Cerebellar nuclear complex (tissue), 1 donor: ENCODE measurements around the gene IMPACT.

Experiments
- DNase-seq, 2 experiments: peaks; one replicate each; lab custom pipeline; 2025; lab: John Stamatoyannopoulos, UW

The IMPACT gene

GRCh38 chr18:24421831-24422230 is 4.6 kb upstream of the IMPACT start:
- DNase-seq = no peak

- no peak for DNase-seq
Measured at GRCh38 chr18:24426073-24426397, 435 bp upstream of the IMPACT start.

GRCh38 chr18:24427484-24427883 is 1.0 kb downstream of the IMPACT start:
- DNase-seq = no peak

- DNase-seq = no peak
Measured at GRCh38 chr18:24428709-24429108, 2.2 kb downstream of the IMPACT start.

- DNase-seq = no peak
Measured at GRCh38 chr18:24429188-24429587, 2.7 kb downstream of the IMPACT start.

GRCh38 chr18:24432618-24433017 is 6.1 kb downstream of the IMPACT start:
- no peak for DNase-seq

- no peak for DNase-seq
Measured at GRCh38 chr18:24436939-24437338, 10.5 kb downstream of the IMPACT start.

- no peak for DNase-seq
Measured at GRCh38 chr18:24443870-24444269, 17.4 kb downstream of the IMPACT start.

GRCh38 chr18:24446453-24446852 is 20.0 kb downstream of the IMPACT start:
- no peak for DNase-seq

GRCh38 chr18:24446953-24447538 is 20.6 kb downstream of the IMPACT start:
- no peak for DNase-seq

- no peak for DNase-seq
Measured at GRCh38 chr18:24447961-24448360, 21.5 kb downstream of the IMPACT start.

- no peak for DNase-seq
Measured at GRCh38 chr18:24456549-24456948, 30.1 kb downstream of the IMPACT start.

GRCh38 chr18:24459772-24460171 is 33.3 kb downstream of the IMPACT start:
- DNase-seq = no peak

GRCh38 chr18:24460388-24460787 is 33.9 kb downstream of the IMPACT start, which contains the start of gene HRH4:
HRH4 (plus strand) TSS chr18:24460637; CDS start chr18:24460729, 92 bp downstream.
- no peak for DNase-seq

GRCh38 chr18:24461996-24462395 is 35.5 kb downstream of the IMPACT start:
- no peak for DNase-seq

- no peak for DNase-seq
Measured at GRCh38 chr18:24462838-24463775, 36.6 kb downstream of the IMPACT start.

GRCh38 chr18:24465486-24465885 is 39.0 kb downstream of the IMPACT start:
- DNase-seq = no peak

- no peak for DNase-seq
Measured at GRCh38 chr18:24466771-24467170, 40.3 kb downstream of the IMPACT start.

- no peak for DNase-seq
Measured at GRCh38 chr18:24470022-24470618, 43.6 kb downstream of the IMPACT start.

- no peak for DNase-seq
Measured at GRCh38 chr18:24470805-24471204, 44.3 kb downstream of the IMPACT start.

GRCh38 chr18:24472591-24472990 is 46.1 kb downstream of the IMPACT start:
- no peak for DNase-seq

- no peak for DNase-seq
Measured at GRCh38 chr18:24474406-24474805, 47.9 kb downstream of the IMPACT start.
